Large intestine (tissue), 3 donors: Measurements from ENCODE around the gene M1AP. TPM values are rescaled to one million over a fixed set of nuclear protein-coding genes. Genes with fewer than 3 reads are reported as not detected.

Experiments used
- DNase-seq, 2 donors: peaks; one replicate each; pipeline versions ENCODE4 v3.0.0 to v3.0.0-alpha.2; 2013
- H3K27ac ChIP-seq: one replicate; pipeline ENCODE4 v1.5.1; 2013; ENCODE audit warnings: low read length
- H3K27me3 ChIP-seq: 2 replicates; pipeline ENCODE4 v1.6.1; 2013; ENCODE audit warnings: low read length; ENCODE audit not compliant: control insufficient read depth, insufficient read depth
- H3K36me3 ChIP-seq: 2 replicates; pipeline ENCODE4 v1.6.1; 2013; ENCODE audit warnings: low read length; ENCODE audit not compliant: control insufficient read depth, insufficient read depth
- H3K4me1 ChIP-seq: one replicate; pipeline ENCODE4 v1.6.1; 2013; ENCODE audit warnings: low read length; ENCODE audit not compliant: control insufficient read depth, insufficient read depth
- H3K4me3 ChIP-seq: one replicate; pipeline ENCODE4 v1.5.1; 2013; ENCODE audit warnings: low read length
- H3K9me3 ChIP-seq: one replicate; pipeline ENCODE4 v1.6.1; 2013; ENCODE audit warnings: mild to moderate bottlenecking, low read depth, low read length, moderate library complexity; ENCODE audit not compliant: control insufficient read depth
- WGBS: methylation state at CpG from one replicate; pipeline ENCODE4 v1.1.5; 2013; ENCODE audit warnings: low lambda C conversion rate; ENCODE audit not compliant: insufficient coverage; 5-methylcytosine and 5-hydroxymethylcytosine counted together
- polyA plus RNA-seq: library from polyadenylated mRNA; unstranded; fragments of 120-200 nt; gene quantifications from one replicate; pipeline ENCODE4 v1.2.1, GENCODE V29; 2013

Gene M1AP
- polyA plus RNA-seq, 1 donor = 0.12 TPM

GRCh38 chr2:74682501-74682900 lies 34.4 kb upstream of the M1AP start:
- no peaks in the 10 kb centered on the region for H3K9me3 ChIP-seq
- no peaks in the 10 kb centered on the region for H3K4me1 ChIP-seq
- no peak for DNase-seq
- no peak overlapping the region for H3K27ac ChIP-seq
- peaks cover 2% of the 10 kb centered on the region for H3K27me3 ChIP-seq
- no peak overlapping the region for H3K4me3 ChIP-seq
- no peaks in the 10 kb centered on the region for H3K36me3 ChIP-seq

- WGBS = no CpG with 5 or more reads among the region's 15 CpGs
- H3K27ac ChIP-seq = no peak overlapping the region
- H3K4me1 ChIP-seq = no peaks in the 10 kb centered on the region
- no peak overlapping the region for H3K4me3 ChIP-seq
- no peak for DNase-seq
- H3K36me3 ChIP-seq = peaks cover 3% of the 10 kb centered on the region
- H3K9me3 ChIP-seq = no peaks in the 10 kb centered on the region
- H3K27me3 ChIP-seq = no peaks in the 10 kb centered on the region
Measured at GRCh38 chr2:74679615-74680014, 31.5 kb upstream of the M1AP start.

GRCh38 chr2:74676331-74676730 lies 28.2 kb upstream of the M1AP start:
- no peak for DNase-seq
- Histone ChIP-seq H3K36me3 (peaks cover 3% of the 10 kb centered on the region), H3K4me1 (no peaks in the 10 kb centered on the region), H3K27me3 (no peaks in the 10 kb centered on the region), H3K4me3 (no peak overlapping the region), H3K27ac (no peak overlapping the region), H3K9me3 (no peaks in the 10 kb centered on the region)
- no CpG with 5 or more reads among the region's 4 CpGs for WGBS

GRCh38 chr2:74675090-74675489 lies 27.0 kb upstream of the M1AP start:
- no peaks in the 10 kb centered on the region for H3K27me3 ChIP-seq
- H3K9me3 ChIP-seq = no peaks in the 10 kb centered on the region
- no CpG with 5 or more reads among the region's 6 CpGs for WGBS
- no peak overlapping the region for H3K27ac ChIP-seq
- H3K4me1 ChIP-seq = no peaks in the 10 kb centered on the region
- DNase-seq = no peak
- peaks cover 3% of the 10 kb centered on the region for H3K36me3 ChIP-seq
- no peak overlapping the region for H3K4me3 ChIP-seq

- Histone ChIP-seq H3K27me3 (no peaks in the 10 kb centered on the region), H3K4me3 (no peak overlapping the region), H3K27ac (no peak overlapping the region), H3K36me3 (peaks cover 3% of the 10 kb centered on the region), H3K4me1 (no peaks in the 10 kb centered on the region), H3K9me3 (no peaks in the 10 kb centered on the region)
- 77% methylated on average over 3 of the region's 7 CpGs for WGBS
- DNase-seq = no peak
Measured at GRCh38 chr2:74673826-74674528, 25.8 kb upstream of the M1AP start.

- H3K4me1 ChIP-seq = no peaks in the 10 kb centered on the region
- no peak for DNase-seq
- H3K4me3 ChIP-seq = no peak overlapping the region
- no peaks in the 10 kb centered on the region for H3K27me3 ChIP-seq
- peaks cover 3% of the 10 kb centered on the region for H3K36me3 ChIP-seq
- H3K9me3 ChIP-seq = no peaks in the 10 kb centered on the region
- H3K27ac ChIP-seq = no peak overlapping the region
Measured at GRCh38 chr2:74671479-74671878, 23.3 kb upstream of the M1AP start.

GRCh38 chr2:74670263-74670662 lies 22.1 kb upstream of the M1AP start:
- DNase-seq = no peak
- H3K27me3 ChIP-seq = no peaks in the 10 kb centered on the region
- no peak overlapping the region for H3K27ac ChIP-seq
- WGBS = 86% methylated on average over 1 of the region's 7 CpGs
- H3K4me1 ChIP-seq = no peaks in the 10 kb centered on the region
- H3K4me3 ChIP-seq = no peak overlapping the region
- H3K36me3 ChIP-seq = peaks cover 3% of the 10 kb centered on the region
- H3K9me3 ChIP-seq = no peaks in the 10 kb centered on the region

- no CpG with 5 or more reads among the region's 1 CpG for WGBS
Measured at GRCh38 chr2:74668087-74668486, 20.0 kb upstream of the M1AP start.

GRCh38 chr2:74659462-74659861 lies 11.3 kb upstream of the M1AP start:
- Histone ChIP-seq H3K4me3 (no peak overlapping the region), H3K9me3 (no peaks in the 10 kb centered on the region), H3K4me1 (peaks cover 5% of the 10 kb centered on the region), H3K27ac (no peak overlapping the region), H3K36me3 (no peaks in the 10 kb centered on the region), H3K27me3 (peaks cover 38% of the 10 kb centered on the region)
- DNase-seq = no peak
- no CpG with 5 or more reads among the region's 2 CpGs for WGBS

More at GRCh38 chr2:74668087-74668486, 20.0 kb upstream of the M1AP start:
- H3K27ac ChIP-seq = no peak overlapping the region
- H3K4me1 ChIP-seq = no peaks in the 10 kb centered on the region
- H3K36me3 ChIP-seq = no peaks in the 10 kb centered on the region
- H3K27me3 ChIP-seq = peaks cover 2% of the 10 kb centered on the region
- no peak for DNase-seq
- H3K9me3 ChIP-seq = no peaks in the 10 kb centered on the region
- H3K4me3 ChIP-seq = no peak overlapping the region

GRCh38 chr2:74658516-74658915 lies 10.4 kb upstream of the M1AP start:
- DNase-seq = no peak
- Histone ChIP-seq H3K4me1 (peaks cover 6% of the 10 kb centered on the region), H3K27me3 (peaks cover 38% of the 10 kb centered on the region), H3K27ac (no peak overlapping the region), H3K36me3 (no peaks in the 10 kb centered on the region), H3K9me3 (no peaks in the 10 kb centered on the region), H3K4me3 (no peak overlapping the region)
- WGBS = no CpG with 5 or more reads among the region's 2 CpGs

- H3K36me3 ChIP-seq = no peaks in the 10 kb centered on the region
- no peaks in the 10 kb centered on the region for H3K9me3 ChIP-seq
- peaks cover 6% of the 10 kb centered on the region for H3K4me1 ChIP-seq
- WGBS = no CpG with 5 or more reads among the region's 1 CpG
- DNase-seq = no peak
- peaks cover 34% of the 10 kb centered on the region for H3K27me3 ChIP-seq
- H3K4me3 ChIP-seq = no peak overlapping the region
- no peak overlapping the region for H3K27ac ChIP-seq
Measured at GRCh38 chr2:74655579-74655978, 7.4 kb upstream of the M1AP start.
